NT2/D1 (cell line): ENCODE results near the gene ARHGAP10.

Experiments used
- SUZ12 ChIP-seq: IDR thresholded peaks from 2 replicates; pipeline ENCODE4 v1.6.1; 2011; ENCODE audit not compliant: insufficient read length, insufficient read depth; ENCODE audit errors: extremely low read depth
- ZNF274 ChIP-seq: IDR thresholded peaks from 2 replicates; pipeline ENCODE4 v1.6.1; 2011; ENCODE audit warnings: mild to moderate bottlenecking, low read depth, low read length

DNA sequence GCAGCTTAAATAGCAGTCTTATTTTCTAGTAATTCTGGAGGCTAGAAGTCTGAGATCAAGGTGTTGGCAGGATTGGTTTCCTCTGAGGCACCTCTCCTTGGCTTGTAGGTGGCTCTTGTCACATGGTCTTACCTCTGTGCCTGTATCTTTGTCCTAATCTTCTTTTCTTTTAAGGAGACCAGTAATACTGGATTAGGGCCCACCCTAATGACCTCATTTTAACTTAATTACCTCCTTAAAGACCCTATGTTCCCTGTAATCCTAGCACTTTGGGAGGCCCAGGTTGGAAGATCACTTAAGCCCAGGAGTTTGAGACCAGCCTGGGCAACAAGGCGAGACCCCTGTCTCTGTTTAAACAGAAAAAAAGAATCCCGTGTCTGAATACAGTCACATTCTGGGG lies 38.9 kb downstream of the ARHGAP10 start:
- TF ChIP-seq SUZ12 = no peak
- no peak for TF ChIP-seq ZNF274
